AG09309 (cell line): Measurements from ENCODE around the gene LMX1A.

Source experiments
- DNase-seq: peaks from one replicate; pipeline ENCODE4 v3.0.0-alpha.2; 2010; ENCODE audit warnings: low read depth
- H3K4me3 ChIP-seq: 2 replicates; pipeline ENCODE4 v1.5.1; 2011; ENCODE audit warnings: mild to moderate bottlenecking, low read depth, low read length, moderate library complexity; ENCODE audit not compliant: control insufficient read depth
- TF ChIP-seq, protein P1 (sequence below): IDR thresholded peaks from 2 replicates; pipeline ENCODE4 v1.5.1; 2011; ENCODE audit warnings: mild to moderate bottlenecking, low read depth, low read length, inconsistent platforms; ENCODE audit not compliant: insufficient read depth, control insufficient read depth; ENCODE audit errors: missing control alignments

LMX1A gene

GRCh38 chr1:165353731-165354671, 2.5 kb downstream of the LMX1A start:
- TF ChIP-seq, protein P1, sequence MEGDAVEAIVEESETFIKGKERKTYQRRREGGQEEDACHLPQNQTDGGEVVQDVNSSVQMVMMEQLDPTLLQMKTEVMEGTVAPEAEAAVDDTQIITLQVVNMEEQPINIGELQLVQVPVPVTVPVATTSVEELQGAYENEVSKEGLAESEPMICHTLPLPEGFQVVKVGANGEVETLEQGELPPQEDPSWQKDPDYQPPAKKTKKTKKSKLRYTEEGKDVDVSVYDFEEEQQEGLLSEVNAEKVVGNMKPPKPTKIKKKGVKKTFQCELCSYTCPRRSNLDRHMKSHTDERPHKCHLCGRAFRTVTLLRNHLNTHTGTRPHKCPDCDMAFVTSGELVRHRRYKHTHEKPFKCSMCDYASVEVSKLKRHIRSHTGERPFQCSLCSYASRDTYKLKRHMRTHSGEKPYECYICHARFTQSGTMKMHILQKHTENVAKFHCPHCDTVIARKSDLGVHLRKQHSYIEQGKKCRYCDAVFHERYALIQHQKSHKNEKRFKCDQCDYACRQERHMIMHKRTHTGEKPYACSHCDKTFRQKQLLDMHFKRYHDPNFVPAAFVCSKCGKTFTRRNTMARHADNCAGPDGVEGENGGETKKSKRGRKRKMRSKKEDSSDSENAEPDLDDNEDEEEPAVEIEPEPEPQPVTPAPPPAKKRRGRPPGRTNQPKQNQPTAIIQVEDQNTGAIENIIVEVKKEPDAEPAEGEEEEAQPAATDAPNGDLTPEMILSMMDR: no peak
- DNase-seq: no peak
- no peak overlapping the region for H3K4me3 ChIP-seq

GRCh38 chr1:165352442-165353293, 3.8 kb downstream of the LMX1A start:
- TF ChIP-seq, protein P1: no peak
- DNase-seq: no peak
- H3K4me3 ChIP-seq: no peak overlapping the region

DNA sequence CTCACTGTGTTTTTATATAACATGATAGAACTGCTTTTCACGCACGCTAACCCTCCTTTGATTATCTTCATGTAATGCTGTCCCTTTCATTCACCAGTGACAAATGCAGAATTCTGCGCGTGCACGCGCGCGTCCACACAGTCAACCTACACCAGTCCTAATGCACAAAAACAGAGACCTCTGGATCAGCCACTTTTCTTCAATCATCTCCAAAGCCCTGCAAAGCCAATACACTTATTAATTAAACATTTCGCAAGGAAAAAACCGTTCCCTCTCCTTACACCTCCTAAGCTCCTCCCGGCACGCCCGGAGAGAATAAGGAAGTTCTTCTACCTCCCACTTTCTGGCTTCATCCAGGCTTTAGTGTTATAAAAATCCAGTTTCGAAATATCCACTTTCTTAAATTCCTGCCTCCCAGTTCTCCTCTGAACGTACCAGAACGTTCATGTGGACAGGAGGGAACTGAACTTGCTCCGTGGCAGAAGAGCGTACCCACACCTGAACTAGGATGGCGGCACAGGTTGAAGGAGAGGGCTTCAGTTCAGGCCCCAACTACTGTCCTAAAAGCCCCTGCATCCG, 4.6 kb downstream of the LMX1A start:
- DNase-seq: no peak
- H3K4me3 ChIP-seq: no peak overlapping the region
- TF ChIP-seq, protein P1: no peak

GRCh38 chr1:165350840-165351239, 5.7 kb downstream of the LMX1A start:
- TF ChIP-seq, protein P1: no peak
- H3K4me3 ChIP-seq: no peak overlapping the region
- no peak for DNase-seq

DNA sequence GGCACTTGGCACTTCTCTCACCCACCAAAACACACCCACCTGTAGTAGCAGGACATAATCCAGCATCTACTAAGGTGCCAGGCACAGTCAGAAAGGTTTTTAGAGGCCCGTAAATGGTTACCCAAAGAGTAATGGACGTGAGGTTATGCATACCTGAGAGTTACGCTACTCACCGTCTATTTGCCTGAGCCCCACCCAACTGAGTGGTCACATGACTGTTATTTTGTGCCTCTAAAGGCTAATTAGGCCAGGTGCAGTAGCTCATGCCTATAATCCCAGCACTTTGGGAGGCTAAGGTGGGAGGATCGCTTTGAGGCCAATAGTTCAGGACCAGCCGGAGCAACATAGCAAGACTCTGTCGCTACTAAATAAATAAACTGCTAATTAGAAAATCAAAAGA, 11.0 kb downstream of the LMX1A start:
- no peak overlapping the region for H3K4me3 ChIP-seq
- no peak for DNase-seq
- TF ChIP-seq, protein P1: no peak

DNA sequence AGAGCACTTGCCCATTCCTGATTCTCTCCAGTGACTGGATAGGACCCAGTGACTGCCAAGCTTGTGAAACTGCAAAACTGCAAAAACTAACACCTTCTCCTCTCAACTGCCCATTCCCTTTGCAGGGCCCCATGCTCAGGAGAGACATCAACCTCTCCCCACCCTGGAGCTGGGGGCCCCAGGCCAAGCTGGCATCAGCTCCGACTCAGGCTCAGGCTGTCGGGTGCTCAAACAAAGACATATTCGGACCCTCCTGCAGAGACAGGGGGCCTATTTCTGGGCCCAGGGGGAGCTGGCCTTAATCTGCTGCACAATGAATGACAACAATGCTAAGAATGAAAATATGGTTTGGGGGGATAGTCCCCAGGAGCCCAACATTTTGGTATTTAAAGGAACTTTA, 11.8 kb downstream of the LMX1A start:
- H3K4me3 ChIP-seq: no peak overlapping the region
- DNase-seq: no peak
- TF ChIP-seq, protein P1: no peak
